ENCODE results near the gene SPTBN1.

The SPTBN1 gene

GRCh38 chr2:54470266-54470938 is 14.3 kb downstream of the SPTBN1 start:
- 0 out of 3 replicates have a peak, but pooled peaks have one; percentile 27 for ATAC-seq (ENCODE audit: low read depth)

DNA sequence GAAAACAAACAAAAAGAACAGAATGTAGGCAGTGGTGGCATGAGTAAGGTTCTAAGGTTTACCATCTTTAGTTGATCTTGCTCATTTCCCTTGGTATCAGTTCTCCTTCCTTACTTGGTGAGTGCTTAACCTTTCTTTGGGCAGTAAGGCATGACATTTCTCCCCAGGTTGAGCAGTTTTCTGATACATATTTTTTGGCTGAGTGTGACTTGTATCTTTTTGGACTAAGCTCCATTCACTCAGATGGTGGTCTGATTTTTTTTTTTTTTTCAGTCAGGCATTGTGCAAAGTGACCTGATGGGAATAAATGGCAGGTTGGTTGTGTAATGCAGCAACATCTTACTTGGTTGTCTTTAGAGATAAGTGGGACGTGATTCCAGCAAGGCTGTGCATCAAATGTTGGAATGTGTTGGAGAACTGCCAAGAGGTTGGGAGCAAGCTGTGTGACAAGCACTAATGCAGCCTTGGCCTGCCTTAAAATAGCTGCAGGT is 15.1 kb downstream of the SPTBN1 start:
- Histone ChIP-seq H3K9me3 (ENCODE audit: severe bottlenecking) (no peaks in the 10 kb centered on the region), H3K4me1 (ENCODE audit: insufficient read depth, poor library complexity, severe bottlenecking) (no peaks in the 10 kb centered on the region), H3K4me3 (ENCODE audit: severe bottlenecking) (no peak overlapping the region), H3K27ac (ENCODE audit: poor library complexity, severe bottlenecking) (no peak overlapping the region), H3K27me3 (ENCODE audit: insufficient read depth, poor library complexity, severe bottlenecking) (no peaks in the 10 kb centered on the region), H3K36me3 (ENCODE audit: low read depth) (no peaks in the 10 kb centered on the region)
- ATAC-seq (ENCODE audit: low read depth) (0 out of 3 replicates have a peak, but pooled peaks have one; percentile 23), DNase-seq (ENCODE audit: low spot score) (no peak)
- no peak for TF ChIP-seq CTCF (IDR thresholded peaks at IDR 0.05; ENCODE audit: poor library complexity, severe bottlenecking)

More at GRCh38 chr2:54470266-54470938, 14.3 kb downstream of the SPTBN1 start:
- no peaks in the 10 kb centered on the region for H3K4me1 ChIP-seq (ENCODE audit: insufficient read depth, poor library complexity, severe bottlenecking)
- H3K27ac ChIP-seq (ENCODE audit: poor library complexity, severe bottlenecking): no peak overlapping the region
- no peak overlapping the region for H3K4me3 ChIP-seq (ENCODE audit: severe bottlenecking)
- H3K27me3 ChIP-seq (ENCODE audit: insufficient read depth, poor library complexity, severe bottlenecking): no peaks in the 10 kb centered on the region
- no peaks in the 10 kb centered on the region for H3K9me3 ChIP-seq (ENCODE audit: severe bottlenecking)
- TF ChIP-seq CTCF (IDR thresholded peaks at IDR 0.05; ENCODE audit: poor library complexity, severe bottlenecking): no peak
- DNase-seq (ENCODE audit: low spot score): no peak
- H3K36me3 ChIP-seq (ENCODE audit: low read depth): no peaks in the 10 kb centered on the region

- DNase-seq (ENCODE audit: low spot score): no peak
- no peak for ATAC-seq (ENCODE audit: low read depth)
- no peaks in the 10 kb centered on the region for H3K36me3 ChIP-seq (ENCODE audit: low read depth)
Measured at GRCh38 chr2:54473851-54474250, 17.7 kb downstream of the SPTBN1 start.

DNA sequence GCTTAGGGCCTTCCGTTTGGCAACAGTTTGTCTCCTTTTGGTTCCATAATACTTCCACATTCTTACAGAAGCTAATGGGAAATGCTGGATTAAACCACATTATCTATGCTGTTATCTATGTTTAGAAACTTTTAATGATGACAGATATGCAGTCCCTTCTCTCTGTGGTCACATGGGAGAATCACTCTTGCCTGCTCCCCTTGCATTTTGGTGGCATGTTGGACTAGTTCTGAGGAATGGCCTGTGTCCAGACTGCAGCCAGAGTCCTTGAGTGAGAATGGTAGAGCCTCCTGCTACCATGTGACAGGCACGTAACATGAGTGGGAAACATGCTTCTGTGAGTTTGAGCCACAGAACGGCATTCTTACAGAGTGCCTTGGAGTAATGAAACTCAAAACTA is 19.2 kb downstream of the SPTBN1 start:
- ATAC-seq (ENCODE audit: low read depth): no peak
- Histone ChIP-seq H3K4me3 (ENCODE audit: severe bottlenecking) (no peak overlapping the region), H3K36me3 (ENCODE audit: low read depth) (no peaks in the 10 kb centered on the region), H3K9me3 (ENCODE audit: severe bottlenecking) (peaks cover 4% of the 10 kb centered on the region), H3K27me3 (ENCODE audit: insufficient read depth, poor library complexity, severe bottlenecking) (no peaks in the 10 kb centered on the region), H3K27ac (ENCODE audit: poor library complexity, severe bottlenecking) (no peak overlapping the region), H3K4me1 (ENCODE audit: insufficient read depth, poor library complexity, severe bottlenecking) (no peaks in the 10 kb centered on the region)
- no peak for DNase-seq (ENCODE audit: low spot score)
- TF ChIP-seq CTCF (IDR thresholded peaks at IDR 0.05; ENCODE audit: poor library complexity, severe bottlenecking): no peak

More at GRCh38 chr2:54473851-54474250, 17.7 kb downstream of the SPTBN1 start:
- Histone ChIP-seq H3K4me1 (ENCODE audit: insufficient read depth, poor library complexity, severe bottlenecking) (no peaks in the 10 kb centered on the region), H3K4me3 (ENCODE audit: severe bottlenecking) (no peak overlapping the region), H3K27me3 (ENCODE audit: insufficient read depth, poor library complexity, severe bottlenecking) (no peaks in the 10 kb centered on the region), H3K9me3 (ENCODE audit: severe bottlenecking) (no peaks in the 10 kb centered on the region), H3K27ac (ENCODE audit: poor library complexity, severe bottlenecking) (no peak overlapping the region)
- TF ChIP-seq CTCF (IDR thresholded peaks at IDR 0.05; ENCODE audit: poor library complexity, severe bottlenecking): no peak

DNA sequence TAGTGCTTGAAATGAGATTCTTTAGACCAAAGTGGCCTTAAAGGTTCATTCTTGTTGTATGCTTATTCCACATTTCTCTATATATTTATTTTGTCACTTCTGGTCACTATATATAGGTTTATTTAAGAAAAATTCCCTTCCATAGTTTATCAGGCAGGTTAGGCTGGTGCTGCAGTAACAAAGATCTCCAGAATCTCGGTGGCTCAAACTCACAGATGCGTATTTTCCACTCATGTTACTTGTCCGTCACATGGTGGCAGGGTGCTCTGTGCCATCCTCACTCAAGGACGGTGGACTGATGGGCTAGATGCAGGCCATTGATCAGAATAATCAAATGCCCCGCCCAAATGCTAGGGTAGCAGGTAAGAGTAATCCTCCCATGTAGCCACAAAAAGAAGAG is 19.8 kb downstream of the SPTBN1 start:
- Histone ChIP-seq H3K27me3 (ENCODE audit: insufficient read depth, poor library complexity, severe bottlenecking) (no peaks in the 10 kb centered on the region), H3K36me3 (ENCODE audit: low read depth) (no peaks in the 10 kb centered on the region), H3K27ac (ENCODE audit: poor library complexity, severe bottlenecking) (no peak overlapping the region), H3K9me3 (ENCODE audit: severe bottlenecking) (peaks cover 4% of the 10 kb centered on the region), H3K4me1 (ENCODE audit: insufficient read depth, poor library complexity, severe bottlenecking) (no peaks in the 10 kb centered on the region), H3K4me3 (ENCODE audit: severe bottlenecking) (no peak overlapping the region)
- TF ChIP-seq CTCF (IDR thresholded peaks at IDR 0.05; ENCODE audit: poor library complexity, severe bottlenecking): no peak
- ATAC-seq (ENCODE audit: low read depth) (no peak), DNase-seq (ENCODE audit: low spot score) (no peak)

Measured in RWPE2 (cell line).